HEK293T (cell line): ENCODE results near the gene RHEX.

Experiments
- BHLHE40 ChIP-seq: fragments of 450-650 bp; IDR thresholded peaks from 2 replicates; pipeline ENCODE4 v1.6.1; 2016; ENCODE audit warnings: mild to moderate bottlenecking, moderate library complexity, borderline replicate concordance
- FOXA1 ChIP-seq: fragments of 450-650 bp; IDR thresholded peaks from 2 replicates; pipeline ENCODE4 v1.6.1; 2016; ENCODE audit warnings: mild to moderate bottlenecking
- LEF1 ChIP-seq: fragments of 450-650 bp; IDR thresholded peaks from 2 replicates; pipeline ENCODE4 v1.6.1; 2017; ENCODE audit warnings: mild to moderate bottlenecking, borderline replicate concordance
- NFRKB ChIP-seq: fragments of 450-650 bp; IDR thresholded peaks from 2 replicates; pipeline ENCODE4 v1.6.1; 2016; ENCODE audit warnings: mild to moderate bottlenecking, moderate library complexity
- ZNF384 ChIP-seq: fragments of 450-650 bp; IDR thresholded peaks from 2 replicates; pipeline ENCODE4 v1.6.1; 2016

DNA sequence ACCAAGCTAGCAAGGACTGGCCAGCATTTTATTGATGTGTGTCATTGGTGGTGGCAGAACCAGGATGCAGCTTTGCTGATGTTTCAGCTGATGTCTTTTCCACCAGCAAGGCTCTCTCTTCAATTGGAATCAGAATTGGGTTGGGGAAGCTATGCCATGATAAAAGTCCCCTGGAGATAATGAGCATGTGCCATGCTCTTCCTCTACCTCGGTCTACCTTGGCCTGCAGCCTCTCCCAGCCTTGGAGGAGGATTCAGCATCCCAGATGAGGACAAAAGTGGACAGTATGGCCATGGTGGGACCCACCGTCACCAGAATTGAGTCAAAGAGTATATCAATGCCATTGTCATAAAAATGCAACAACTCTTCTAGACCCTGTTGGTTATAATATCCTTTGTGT is 55.7 kb downstream of the RHEX start:
- TF ChIP-seq NFRKB, result no peak
- TF ChIP-seq FOXA1, result no peak
- no peak for TF ChIP-seq BHLHE40
- TF ChIP-seq ZNF384, result no peak
- TF ChIP-seq LEF1, result no peak
